Choroid plexus epithelial cell (primary cell): ENCODE measurements around the gene ZNF593.

Source experiments
- DNase-seq: peaks from one replicate; pipeline ENCODE4 v3.0.0-alpha.2; 2010; ENCODE audit warnings: low read depth
- H3K4me3 ChIP-seq: 2 replicates; pipeline ENCODE4 v1.5.1; 2011; ENCODE audit warnings: low read depth, mild to moderate bottlenecking, control low read depth, low read length, moderate library complexity
- CTCF ChIP-seq: conservative IDR thresholded peaks from 2 replicates; pipeline ENCODE4 v1.5.1; 2011; ENCODE audit warnings: low read depth, mild to moderate bottlenecking, control low read depth, inconsistent platforms, low read length, moderate library complexity

Gene ZNF593

GRCh38 chr1:26126321-26127084, 43.2 kb upstream of the ZNF593 start:
- DNase-seq = peak; percentile 56

GRCh38 chr1:26127235-26128163, 42.2 kb upstream of the ZNF593 start:
- no peak overlapping the region for H3K4me3 ChIP-seq
- no peak for DNase-seq
- no peak for TF ChIP-seq CTCF

More at GRCh38 chr1:26126321-26127084, 43.2 kb upstream of the ZNF593 start:
- no peak for TF ChIP-seq CTCF
- H3K4me3 ChIP-seq = no peak overlapping the region

DNA sequence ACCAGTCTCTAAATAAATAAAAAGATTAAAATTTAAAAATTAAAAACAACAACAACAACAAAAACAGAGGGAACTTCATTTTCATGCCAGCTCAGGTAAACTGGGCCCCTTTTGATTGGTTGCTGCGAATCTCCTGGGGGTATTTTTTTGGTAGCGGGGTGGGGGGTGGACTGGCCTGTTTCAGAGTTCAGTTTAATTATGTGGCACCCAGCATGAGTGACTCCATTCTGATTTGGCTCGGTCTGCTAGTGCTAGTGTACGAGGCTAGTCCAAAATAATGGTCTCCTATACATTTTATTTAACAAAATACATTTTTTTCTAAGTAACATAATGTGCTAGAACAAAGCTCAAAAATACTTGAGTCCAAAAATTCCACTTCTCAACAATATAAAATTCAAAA, 39.9 kb upstream of the ZNF593 start:
- no peak overlapping the region for H3K4me3 ChIP-seq
- DNase-seq = no peak
- no peak for TF ChIP-seq CTCF

DNA sequence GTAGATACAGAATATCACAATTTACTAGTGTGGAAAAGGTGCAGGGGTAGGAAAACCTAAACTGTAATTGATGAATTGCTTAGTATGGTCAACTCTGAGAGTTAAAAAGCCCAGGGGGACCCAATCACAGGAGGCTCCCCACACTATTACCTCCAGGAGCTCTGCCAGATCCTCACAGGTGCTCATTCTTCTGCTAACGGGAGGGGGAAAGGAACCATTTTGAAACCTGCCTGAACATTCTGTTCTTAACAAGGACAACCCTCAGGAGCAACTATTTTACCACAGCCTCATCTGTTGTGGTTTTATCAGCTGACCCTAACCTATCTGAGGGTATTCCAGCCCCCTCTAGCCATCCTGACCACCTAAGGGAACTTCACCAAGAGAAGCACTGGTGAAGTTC, 39.0 kb upstream of the ZNF593 start:
- no peak for DNase-seq

DNA sequence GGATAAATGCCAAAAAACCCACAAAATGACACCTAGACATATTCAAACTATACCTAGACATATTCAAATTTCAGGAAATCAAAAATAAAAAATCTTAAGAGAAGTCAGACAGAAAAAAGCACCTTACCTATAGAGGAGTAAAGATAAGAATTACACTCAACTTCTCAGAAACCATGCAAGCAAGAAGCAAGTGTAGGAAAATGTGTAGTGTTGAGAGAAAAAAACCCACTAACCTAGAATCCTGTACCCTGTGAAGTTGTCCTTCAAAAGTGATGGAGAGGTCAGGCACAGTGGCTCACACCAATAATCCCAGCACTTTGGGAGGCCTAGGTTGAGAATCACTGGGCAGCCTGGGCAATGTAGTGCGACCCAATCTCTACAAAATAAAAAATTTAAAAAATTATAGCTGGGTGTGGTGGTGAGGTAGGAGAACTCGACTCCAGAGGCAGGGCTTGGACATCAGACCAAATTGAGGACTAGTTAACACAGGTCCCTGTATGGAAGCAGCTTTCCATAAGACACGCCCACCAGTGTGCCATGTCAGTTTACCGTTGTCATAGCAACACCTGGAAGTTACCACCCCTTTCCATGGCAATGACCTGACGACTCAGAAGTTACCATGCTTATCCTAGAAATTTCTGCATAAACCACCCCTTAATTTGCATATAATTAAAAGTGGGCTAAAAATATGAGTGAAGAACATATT, 37.4 kb upstream of the ZNF593 start:
- H3K4me3 ChIP-seq = no peak overlapping the region
- no peak for DNase-seq
- TF ChIP-seq CTCF = no peak

More for the DNA sequence above, 39.0 kb upstream of the ZNF593 start:
- H3K4me3 ChIP-seq = no peak overlapping the region
- TF ChIP-seq CTCF = no peak

- H3K4me3 ChIP-seq = no peak overlapping the region
- no peak for TF ChIP-seq CTCF
- DNase-seq = no peak
These were observed 36.9 kb upstream of the ZNF593 start for GRCh38 chr1:26132834-26133167.
